ENCODE data around the gene CELF4. TPM values are rescaled to one million over a fixed set of nuclear protein-coding genes. Genes with fewer than 3 reads are reported as not detected.

The CELF4 gene
- total and polyA plus RNA-seq, 9 donors: 0.18 to 2.0 (median 1.1) TPM

GRCh38 chr18:37527395-37527794 is 38.2 kb downstream of the CELF4 start:
- WGBS (ENCODE audit: insufficient coverage): no CpG with 5 or more reads among the region's 3 CpGs
- H3K9me3 ChIP-seq (replicated peaks; ENCODE audit: control insufficient read depth, low read depth, low read length): no peaks in the 10 kb centered on the region

GRCh38 chr18:37525262-37525585 is 40.4 kb downstream of the CELF4 start:
- WGBS (ENCODE audit: insufficient coverage): 100% methylated on average over 1 of the region's 8 CpGs
- DNase-seq: no peak
- H3K9me3 ChIP-seq (replicated peaks; ENCODE audit: control insufficient read depth, low read depth, low read length): no peaks in the 10 kb centered on the region

More at GRCh38 chr18:37527395-37527794, 38.2 kb downstream of the CELF4 start:
- no peak overlapping the region for H3K27ac ChIP-seq (ENCODE audit: low read length)
- no peaks in the 10 kb centered on the region for H3K36me3 ChIP-seq (ENCODE audit: control insufficient read depth, insufficient read depth, low read length)
- DNase-seq: no peak
- peaks cover 10% of the 10 kb centered on the region for H3K4me1 ChIP-seq (ENCODE audit: control insufficient read depth, insufficient read depth, low read length)
- peaks cover 43% of the 10 kb centered on the region for H3K27me3 ChIP-seq (ENCODE audit: control insufficient read depth, insufficient read depth, low read length)
- no peak overlapping the region for H3K4me3 ChIP-seq (ENCODE audit: low read length)

GRCh38 chr18:37524498-37525261 is 40.9 kb downstream of the CELF4 start:
- peaks cover 50% of the 10 kb centered on the region for H3K27me3 ChIP-seq (ENCODE audit: control insufficient read depth, insufficient read depth, low read length)
- WGBS (ENCODE audit: insufficient coverage): 4% methylated on average over 61 of the region's 63 CpGs
- no peak for DNase-seq

More at GRCh38 chr18:37525262-37525585, 40.4 kb downstream of the CELF4 start:
- H3K4me3 ChIP-seq (ENCODE audit: low read length): no peak overlapping the region
- peaks cover 50% of the 10 kb centered on the region for H3K27me3 ChIP-seq (ENCODE audit: control insufficient read depth, insufficient read depth, low read length)
- H3K4me1 ChIP-seq (ENCODE audit: control insufficient read depth, insufficient read depth, low read length): peaks cover 10% of the 10 kb centered on the region
- H3K36me3 ChIP-seq (ENCODE audit: control insufficient read depth, insufficient read depth, low read length): no peaks in the 10 kb centered on the region
- no peak overlapping the region for H3K27ac ChIP-seq (ENCODE audit: low read length)

DNA sequence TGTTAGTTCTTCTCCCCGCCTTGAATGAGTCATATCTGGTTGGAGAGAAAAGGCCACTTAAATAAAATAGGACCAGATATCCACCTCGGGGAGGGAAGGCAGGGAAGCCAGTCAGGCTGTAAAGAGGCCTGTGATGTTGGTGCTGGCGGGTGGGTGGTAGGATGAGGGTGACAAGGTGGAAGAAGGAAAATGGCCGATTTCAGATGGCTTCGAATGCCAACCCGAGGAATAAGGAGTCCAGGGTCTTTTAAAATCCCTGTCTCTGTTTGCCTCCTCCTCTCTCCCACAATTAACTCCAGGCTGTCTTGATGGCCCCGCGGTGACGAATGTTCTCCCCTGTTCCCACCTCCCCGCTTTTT is 41.5 kb downstream of the CELF4 start:
- no peaks in the 10 kb centered on the region for H3K36me3 ChIP-seq (ENCODE audit: control insufficient read depth, insufficient read depth, low read length)

More at GRCh38 chr18:37524498-37525261, 40.9 kb downstream of the CELF4 start:
- Histone ChIP-seq H3K9me3 (replicated peaks; ENCODE audit: control insufficient read depth, low read depth, low read length) (no peaks in the 10 kb centered on the region), H3K27ac (ENCODE audit: low read length) (no peak overlapping the region), H3K4me3 (ENCODE audit: low read length) (no peak overlapping the region), H3K36me3 (ENCODE audit: control insufficient read depth, insufficient read depth, low read length) (no peaks in the 10 kb centered on the region), H3K4me1 (ENCODE audit: control insufficient read depth, insufficient read depth, low read length) (peaks cover 14% of the 10 kb centered on the region)

DNA sequence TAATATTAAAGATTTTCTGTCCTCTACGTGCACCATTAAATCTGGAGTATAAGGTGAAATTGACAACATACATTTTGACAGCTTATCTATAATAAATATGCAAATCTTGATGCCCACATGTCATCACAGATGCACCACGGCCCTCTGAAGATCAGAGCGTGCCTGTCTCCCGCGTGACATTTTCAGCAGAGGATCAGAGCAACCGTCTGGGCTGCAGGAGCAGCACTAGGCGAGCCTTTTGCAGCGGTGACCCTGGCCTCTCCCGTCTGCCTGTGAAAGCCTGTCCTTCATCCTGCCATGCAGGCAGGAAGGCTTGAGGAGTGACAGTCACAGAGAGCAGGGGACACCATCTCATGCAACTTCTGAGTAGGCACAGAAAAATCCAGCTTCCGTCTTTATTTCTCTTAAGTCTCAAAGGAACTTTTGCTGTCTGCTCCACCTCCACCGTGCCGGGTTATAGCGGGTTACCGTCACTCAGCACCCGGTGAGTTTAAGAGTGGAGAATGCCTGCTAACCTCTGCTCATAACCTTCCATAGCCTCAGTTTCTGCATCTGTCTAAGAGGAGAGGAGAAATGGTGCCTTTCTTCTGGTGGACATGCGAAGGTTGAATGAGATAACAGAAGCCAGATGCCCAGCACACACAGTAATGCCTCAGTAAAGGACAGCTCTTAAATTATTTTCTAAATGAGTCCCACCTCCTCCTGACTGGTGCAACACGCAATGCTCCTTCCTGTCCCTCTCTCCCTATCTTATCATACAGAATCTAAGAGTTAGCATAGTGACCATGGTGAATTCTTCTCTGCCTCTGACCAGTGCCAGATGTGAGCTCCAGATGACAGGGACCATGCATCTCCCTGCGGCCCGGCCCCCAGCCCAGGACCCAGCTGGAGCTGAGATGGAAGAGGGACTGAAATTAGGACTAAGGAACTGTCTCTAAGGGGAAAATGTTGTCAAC is 43.8 kb downstream of the CELF4 start:
- Histone ChIP-seq H3K4me1 (ENCODE audit: control insufficient read depth, insufficient read depth, low read length) (peaks cover 16% of the 10 kb centered on the region), H3K36me3 (ENCODE audit: control insufficient read depth, insufficient read depth, low read length) (no peaks in the 10 kb centered on the region), H3K27ac (ENCODE audit: low read length) (no peak overlapping the region), H3K27me3 (ENCODE audit: control insufficient read depth, insufficient read depth, low read length) (peaks cover 46% of the 10 kb centered on the region), H3K9me3 (replicated peaks; ENCODE audit: control insufficient read depth, low read depth, low read length) (no peaks in the 10 kb centered on the region), H3K4me3 (ENCODE audit: low read length) (no peak overlapping the region)
- 47% methylated on average over 8 of the region's 19 CpGs for WGBS (ENCODE audit: insufficient coverage)
- no peak for DNase-seq

More for the DNA sequence above, 41.5 kb downstream of the CELF4 start:
- no peak for DNase-seq
- 17% methylated on average over 6 of the region's 10 CpGs for WGBS (ENCODE audit: insufficient coverage)
- H3K9me3 ChIP-seq (replicated peaks; ENCODE audit: control insufficient read depth, low read depth, low read length): no peaks in the 10 kb centered on the region
- H3K27me3 ChIP-seq (ENCODE audit: control insufficient read depth, insufficient read depth, low read length): peaks cover 50% of the 10 kb centered on the region
- H3K27ac ChIP-seq (ENCODE audit: low read length): no peak overlapping the region
- H3K4me3 ChIP-seq (ENCODE audit: low read length): no peak overlapping the region
- H3K4me1 ChIP-seq (ENCODE audit: control insufficient read depth, insufficient read depth, low read length): peaks cover 16% of the 10 kb centered on the region

DNA sequence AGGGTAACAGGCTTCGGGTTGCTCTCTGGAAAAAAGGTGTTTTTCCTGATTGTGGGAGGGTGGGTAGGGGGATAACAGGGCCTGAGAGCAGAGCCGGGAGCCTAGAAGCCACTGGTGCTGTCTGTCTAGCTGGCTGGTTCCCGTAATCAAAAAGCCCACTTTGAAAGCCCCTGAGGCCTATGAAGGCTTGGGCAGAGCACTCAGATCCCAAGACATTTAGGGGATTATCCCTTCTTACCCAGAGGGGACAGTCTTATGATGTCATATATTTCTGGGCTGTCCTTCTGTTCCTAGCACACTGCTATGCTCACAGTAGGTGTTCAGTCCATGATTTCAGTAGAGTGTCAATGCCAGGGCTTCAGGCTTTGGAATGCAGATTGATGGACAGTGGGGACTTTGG is 45.1 kb downstream of the CELF4 start:
- WGBS (ENCODE audit: insufficient coverage): 81% methylated on average over 3 of the region's 3 CpGs

GRCh38 chr18:37519510-37520135 is 46.0 kb downstream of the CELF4 start:
- H3K9me3 ChIP-seq (replicated peaks; ENCODE audit: control insufficient read depth, low read depth, low read length): no peaks in the 10 kb centered on the region
- no peak overlapping the region for H3K4me3 ChIP-seq (ENCODE audit: low read length)
- 72% methylated on average over 7 of the region's 9 CpGs for WGBS (ENCODE audit: insufficient coverage)
- peaks cover 28% of the 10 kb centered on the region for H3K27me3 ChIP-seq (ENCODE audit: control insufficient read depth, insufficient read depth, low read length)
- DNase-seq: no peak
- peaks cover 16% of the 10 kb centered on the region for H3K4me1 ChIP-seq (ENCODE audit: control insufficient read depth, insufficient read depth, low read length)
- H3K27ac ChIP-seq (ENCODE audit: low read length): no peak overlapping the region
- H3K36me3 ChIP-seq (ENCODE audit: control insufficient read depth, insufficient read depth, low read length): no peaks in the 10 kb centered on the region

More for the DNA sequence above, 45.1 kb downstream of the CELF4 start:
- Histone ChIP-seq H3K4me3 (ENCODE audit: low read length) (no peak overlapping the region), H3K27ac (ENCODE audit: low read length) (no peak overlapping the region), H3K9me3 (replicated peaks; ENCODE audit: control insufficient read depth, low read depth, low read length) (no peaks in the 10 kb centered on the region), H3K36me3 (ENCODE audit: control insufficient read depth, insufficient read depth, low read length) (no peaks in the 10 kb centered on the region), H3K27me3 (ENCODE audit: control insufficient read depth, insufficient read depth, low read length) (peaks cover 36% of the 10 kb centered on the region), H3K4me1 (ENCODE audit: control insufficient read depth, insufficient read depth, low read length) (peaks cover 16% of the 10 kb centered on the region)
- DNase-seq: no peak

- WGBS (ENCODE audit: insufficient coverage): 92% methylated on average over 2 of the region's 5 CpGs
- Histone ChIP-seq H3K4me3 (ENCODE audit: low read length) (no peak overlapping the region), H3K27ac (ENCODE audit: low read length) (no peak overlapping the region), H3K27me3 (ENCODE audit: control insufficient read depth, insufficient read depth, low read length) (no peaks in the 10 kb centered on the region), H3K9me3 (replicated peaks; ENCODE audit: control insufficient read depth, low read depth, low read length) (no peaks in the 10 kb centered on the region), H3K36me3 (ENCODE audit: control insufficient read depth, insufficient read depth, low read length) (no peaks in the 10 kb centered on the region), H3K4me1 (ENCODE audit: control insufficient read depth, insufficient read depth, low read length) (peaks cover 10% of the 10 kb centered on the region)
- peak; percentile 22 for DNase-seq
Measured at GRCh38 chr18:37516361-37516853, 49.2 kb downstream of the CELF4 start.

GRCh38 chr18:37514953-37515352 is 50.6 kb downstream of the CELF4 start:
- no peak for DNase-seq
- Histone ChIP-seq H3K4me1 (ENCODE audit: control insufficient read depth, insufficient read depth, low read length) (peaks cover 9% of the 10 kb centered on the region), H3K27ac (ENCODE audit: low read length) (no peak overlapping the region), H3K36me3 (ENCODE audit: control insufficient read depth, insufficient read depth, low read length) (no peaks in the 10 kb centered on the region), H3K4me3 (ENCODE audit: low read length) (no peak overlapping the region), H3K27me3 (ENCODE audit: control insufficient read depth, insufficient read depth, low read length) (no peaks in the 10 kb centered on the region), H3K9me3 (replicated peaks; ENCODE audit: control insufficient read depth, low read depth, low read length) (peaks cover 2% of the 10 kb centered on the region)
- WGBS (ENCODE audit: insufficient coverage): no CpG with 5 or more reads among the region's 3 CpGs

GRCh38 chr18:37512400-37512799 is 53.2 kb downstream of the CELF4 start:
- Histone ChIP-seq H3K27me3 (ENCODE audit: control insufficient read depth, insufficient read depth, low read length) (no peaks in the 10 kb centered on the region), H3K9me3 (replicated peaks; ENCODE audit: control insufficient read depth, low read depth, low read length) (peaks cover 4% of the 10 kb centered on the region), H3K27ac (ENCODE audit: low read length) (no peak overlapping the region), H3K4me1 (ENCODE audit: control insufficient read depth, insufficient read depth, low read length) (peaks cover 3% of the 10 kb centered on the region), H3K36me3 (ENCODE audit: control insufficient read depth, insufficient read depth, low read length) (no peaks in the 10 kb centered on the region), H3K4me3 (ENCODE audit: low read length) (no peak overlapping the region)
- DNase-seq: no peak
- 70% methylated on average over 2 of the region's 2 CpGs for WGBS (ENCODE audit: insufficient coverage)

Data from muscle of leg (tissue), 11 donors.